ENCODE data around the gene ELMO3.

The ELMO3 gene

GRCh38 chr16:67191995-67192681, 6.8 kb upstream of the ELMO3 start, which contains the start of gene E2F4:
TSS of gene E2F4 (plus strand) at chr16:67192155. CDS start at chr16:67192228, 73 bp downstream.
- ChIA-PET POLR2A (interaction anchor here (0.8 to 1.7 kb wide), 6 partner anchors 9 to 173 kb away, joined by 3 to 6 read pairs (median 4); partner anchors contain the start of genes MATCAP1 and TMEM208), CTCF (interaction anchor here (0.7 to 1.6 kb wide), 4 partner anchors 29 to 214 kb away, joined by 3 to 6 read pairs (median 4); no protein-coding TSS in a partner anchor)
- peaks cover 7% of the 10 kb centered on the region for H3K4me1 ChIP-seq (ENCODE audit: control insufficient read depth, insufficient read depth, low read length)
- peak within 1 kb of the TSS; percentile 81 for H3K4me3 ChIP-seq (ENCODE audit: low read depth, low read length)
- H3K36me3 ChIP-seq (ENCODE audit: control insufficient read depth in 2 of 2, insufficient read depth in 1 of 2, low read length in 2 of 2): peaks cover 7 to 44% of the 10 kb centered on the region in 2 experiments; a peak in 2 of 3 replicates
- no peaks in the 10 kb centered on the region for H3K9me3 ChIP-seq (ENCODE audit: control insufficient read depth, insufficient read depth, low read depth, low read length)
- peak within 1 kb of the TSS; percentile 61 for H3K27ac ChIP-seq (ENCODE audit: extremely low read depth, low read depth, low read length)
- TF ChIP-seq ZSCAN23 (tag by site-specific recombination; IDR thresholded peaks at IDR 0.05): no peak
- no peak for TF ChIP-seq ZNF560 (tag by site-specific recombination; IDR thresholded peaks at IDR 0.05; ENCODE audit: borderline replicate concordance)
- TF ChIP-seq ZNF792 (tag by site-specific recombination; IDR thresholded peaks at IDR 0.05): no peak
- TF ChIP-seq ZFP69B (tag by site-specific recombination; IDR thresholded peaks at IDR 0.05): no peak
- TF ChIP-seq GLIS1 (tag by site-specific recombination; IDR thresholded peaks at IDR 0.05): no peak
- peak; percentile 100 for TF ChIP-seq ZBTB48 (tag by site-specific recombination; IDR thresholded peaks at IDR 0.05)
- TF ChIP-seq PRDM6 (tag by site-specific recombination; IDR thresholded peaks at IDR 0.05): no peak
- peak; percentile 41; the same call in 1 of the 2 replicates for TF ChIP-seq ZNF629 (tag by site-specific recombination; IDR thresholded peaks at IDR 0.05)
- no peak for TF ChIP-seq ZBTB20 (tag by site-specific recombination; IDR thresholded peaks at IDR 0.05)
- TF ChIP-seq ZNF596 (tag by site-specific recombination; IDR thresholded peaks at IDR 0.05): no peak
- TF ChIP-seq ZNF555 (tag by site-specific recombination; conservative IDR thresholded peaks at IDR 0.05): no peak
- no peak for TF ChIP-seq ZNF169 (tag by site-specific recombination; IDR thresholded peaks at IDR 0.05)
- no peak for TF ChIP-seq PRDM2 (tag by site-specific recombination; IDR thresholded peaks at IDR 0.05; ENCODE audit: borderline replicate concordance)
- no peak for TF ChIP-seq ZNF645 (tag by site-specific recombination; IDR thresholded peaks at IDR 0.05)
- TF ChIP-seq CTCF (tag by site-specific recombination; IDR thresholded peaks at IDR 0.05): no peak
- no peak for TF ChIP-seq ZNF600 (tag by site-specific recombination; IDR thresholded peaks at IDR 0.05)
- no peak for TF ChIP-seq ZNF112 (tag by site-specific recombination; IDR thresholded peaks at IDR 0.05)
- 0 out of 2 replicates have a peak, but pooled peaks have one; percentile 14 for TF ChIP-seq HOXA7 (CRISPR knock-in tag; IDR thresholded peaks at IDR 0.05; ENCODE audit: borderline replicate concordance)
- no peak for TF ChIP-seq ZNF404 (tag by site-specific recombination; IDR thresholded peaks at IDR 0.05)
- TF ChIP-seq ZNF391 (tag by site-specific recombination; IDR thresholded peaks at IDR 0.05; ENCODE audit: borderline replicate concordance, low read depth): no peak
- no peak for TF ChIP-seq ZNF777 (tag by site-specific recombination; IDR thresholded peaks at IDR 0.05; ENCODE audit: borderline replicate concordance)
- TF ChIP-seq ZNF184 (tag by site-specific recombination; IDR thresholded peaks at IDR 0.05): no peak
- TF ChIP-seq OSR2 (tag by site-specific recombination; IDR thresholded peaks at IDR 0.05): no peak; the same call in 1 of the 2 replicates
- TF ChIP-seq FEZF1 (tag by site-specific recombination; IDR thresholded peaks at IDR 0.05): no peak
- 0 out of 2 replicates have a peak, but pooled peaks have one; percentile 15 for TF ChIP-seq SP3 (tag by site-specific recombination; IDR thresholded peaks at IDR 0.05)
- no peak for TF ChIP-seq ZNF692 (tag by site-specific recombination; IDR thresholded peaks at IDR 0.05)
- no peak for TF ChIP-seq ZNF843 (tag by site-specific recombination; IDR thresholded peaks at IDR 0.05)
